Panc1 (cell line): ENCODE data around the gene AQP11. TPM values are rescaled to one million over a fixed set of nuclear protein-coding genes. Genes with fewer than 3 reads are reported as not detected.

Experiments used
- ATAC-seq: fragments of 200-7000 bp; cut with Tn5 transposase; 2 replicates; pipeline ENCODE4 v1.9.1; 2020; ENCODE audit warnings: mild to moderate bottlenecking, moderate library complexity
- BruUV-seq: library from RNA; stranded (reverse); fragments of 400-500 nt; replicated peaks from 2 replicates; lab custom pipeline; 2021; lab: Mats Ljungman, UMichigan
- CTCF ChIA-PET: fragments of 300-600 bp; sonication (Branson Sonifier 250); formaldehyde crosslinking; loops from one replicate; lab custom pipeline; 2022; ENCODE audit warnings: antibody characterized with exemption; lab: Charles Lee
- POLR2A ChIA-PET: fragments of 300-600 bp; sonication (Branson Sonifier 250); formaldehyde crosslinking; loops from one replicate; lab custom pipeline; 2022; ENCODE audit warnings: antibody characterized with exemption; lab: Charles Lee
- DNase-seq: peaks from one replicate; pipeline ENCODE4 v3.0.0-alpha.2; 2010; ENCODE audit warnings: low read depth, low spot score
- H3K27ac ChIP-seq: 2 replicates; pipeline ENCODE4 v1.5.1; 2011; ENCODE audit warnings: mild to moderate bottlenecking, low read length, inconsistent platforms
- H3K27me3 ChIP-seq: fragments of 200-500 bp; sonication (Bioruptor generic); 2 replicates; pipeline ENCODE4 v1.6.0; 2014; ENCODE audit warnings: low read length, inconsistent platforms; ENCODE audit not compliant: control insufficient read depth, insufficient read depth
- H3K36me3 ChIP-seq: fragments of 200-500 bp; sonication (Bioruptor generic); 2 replicates; pipeline ENCODE4 v1.5.1; 2014; ENCODE audit warnings: inconsistent platforms, mild to moderate bottlenecking, low read length, moderate library complexity; ENCODE audit not compliant: control insufficient read depth, insufficient read depth
- H3K4me1 ChIP-seq: 2 replicates; pipeline ENCODE4 v1.5.1; 2011; ENCODE audit warnings: inconsistent platforms, mild to moderate bottlenecking, low read length, moderate library complexity; ENCODE audit not compliant: control insufficient read depth, insufficient read depth
- H3K4me3 ChIP-seq, 2 experiments: 2 replicates each; pipeline ENCODE4 v1.5.1; 2011 to 2012; ENCODE audit warnings: low read depth in 2 of 2, low read length in 2 of 2, mild to moderate bottlenecking in 2 of 2, inconsistent platforms in 1 of 2, moderate library complexity in 1 of 2
- H3K9me3 ChIP-seq: fragments of 200-500 bp; sonication (Bioruptor generic); 2 replicates; pipeline ENCODE4 v1.5.1; 2014; ENCODE audit warnings: low read depth, mild to moderate bottlenecking, inconsistent platforms, low read length, moderate library complexity; ENCODE audit not compliant: control insufficient read depth, insufficient read depth
- POLR2AphosphoS5 ChIP-seq: IDR thresholded peaks from 2 replicates; pipeline ENCODE4 v1.6.1; 2012; ENCODE audit warnings: mild to moderate bottlenecking, low read depth, low read length, moderate library complexity
- SIN3A ChIP-seq: IDR thresholded peaks from 2 replicates; pipeline ENCODE4 v1.6.1; 2012; ENCODE audit warnings: low read depth, mild to moderate bottlenecking, low read length, moderate library complexity, borderline replicate concordance; ENCODE audit not compliant: insufficient read depth
- TCF7L2 ChIP-seq: IDR thresholded peaks from 2 replicates; pipeline ENCODE4 v1.6.1; 2011; ENCODE audit warnings: mild to moderate bottlenecking, low read depth, low read length, inconsistent platforms
- in situ Hi-C: cut with HindIII; loops from 2 replicates; pipeline ENCODE4 v1.10.0; 2016; ENCODE audit warnings: low sequenced_read_pairs, low pct_unique_long_range_greater_than_20kb
- intact Hi-C: fragments of 100-400 bp; cut with micrococcal nuclease; formaldehyde crosslinking; loops from one replicate; pipeline ENCODE4 v1.10.0; 2022; ENCODE audit not compliant: unreplicated experiment
- total RNA-seq: library from RNA; stranded (reverse); gene quantifications from one replicate; pipeline ENCODE4 v1.2.1, GENCODE V29; 2021; ENCODE audit not compliant: unreplicated experiment
- TF ChIP-seq, protein P1 (sequence below), 2 experiments: IDR thresholded peaks; 2 replicates each; pipeline ENCODE4 v1.6.1; 2011 to 2012; ENCODE audit warnings: low read depth in 2 of 2, control low read depth in 1 of 2, low read length in 1 of 2, mild to moderate bottlenecking in 1 of 2, moderate library complexity in 1 of 2; ENCODE audit not compliant: insufficient read depth in 1 of 2
- TF ChIP-seq, protein P2 (sequence below): fragments of 450-650 bp; IDR thresholded peaks from 2 replicates; pipeline ENCODE4 v1.5.1; 2017; ENCODE audit warnings: mild to moderate bottlenecking

Gene AQP11
- total RNA-seq, 1 experiment from 2014 or later = 2.3 TPM

DNA sequence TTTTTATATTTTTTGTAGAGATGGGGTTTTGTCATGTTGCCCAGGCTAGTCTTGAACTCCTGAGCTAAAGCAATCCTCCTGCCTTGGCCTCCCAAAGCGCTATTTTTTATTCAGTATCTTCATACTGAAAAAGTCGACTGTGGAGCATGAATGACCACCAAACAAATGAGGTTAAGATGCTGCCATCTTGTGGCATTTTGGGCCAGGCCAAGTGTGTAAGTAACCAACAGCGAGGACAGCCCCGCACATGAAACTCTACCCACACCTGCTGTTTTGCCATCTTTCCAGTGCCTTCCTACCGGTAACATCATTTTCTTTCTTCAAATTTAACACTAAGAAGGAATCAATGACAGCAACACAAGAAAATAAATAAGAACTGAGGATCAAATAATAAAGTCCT is 32.2 kb upstream of the AQP11 start:
- peak; percentile 22 for DNase-seq
- intact Hi-C loops = no loop called here

DNA sequence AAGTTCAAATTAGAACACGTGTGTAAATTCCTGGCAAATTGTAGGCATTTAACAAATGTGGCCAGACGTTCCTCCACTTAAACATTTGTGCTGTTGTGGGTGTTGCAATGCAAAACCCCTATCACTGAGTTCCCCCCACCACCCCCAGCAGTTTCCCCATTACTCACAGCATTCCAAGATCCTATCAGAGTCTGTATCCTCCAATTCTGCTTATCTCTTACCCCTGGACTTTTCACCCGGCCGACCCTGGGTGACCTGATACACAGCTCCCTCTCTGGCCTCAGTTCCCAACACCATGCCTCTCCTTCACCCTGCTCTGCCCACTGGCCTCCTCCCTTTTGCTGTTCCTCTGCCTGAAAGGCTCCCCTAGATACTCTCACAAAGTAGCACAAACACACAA is 31.4 kb upstream of the AQP11 start:
- ATAC-seq = peak; percentile 33; the same call in 1 of the 2 replicates
- no peak overlapping the region for H3K27ac ChIP-seq
- DNase-seq = no peak
- intact Hi-C loops = no loop called here
- H3K36me3 ChIP-seq = no peaks in the 10 kb centered on the region
- ChIA-PET CTCF (no interaction called here), POLR2A (interaction anchor here (0.7 kb wide), 1 partner anchor 32 kb away, joined by 3 read pairs; the partner anchor contains the start of gene AQP11)
- no peaks in the 10 kb centered on the region for H3K27me3 ChIP-seq
- BruUV-seq = no TSS peak
- H3K4me1 ChIP-seq = no peaks in the 10 kb centered on the region
- no peak for TF ChIP-seq POLR2AphosphoS5
- no peak for TF ChIP-seq TCF7L2
- no peak for TF ChIP-seq SIN3A
- TF ChIP-seq, protein P1, sequence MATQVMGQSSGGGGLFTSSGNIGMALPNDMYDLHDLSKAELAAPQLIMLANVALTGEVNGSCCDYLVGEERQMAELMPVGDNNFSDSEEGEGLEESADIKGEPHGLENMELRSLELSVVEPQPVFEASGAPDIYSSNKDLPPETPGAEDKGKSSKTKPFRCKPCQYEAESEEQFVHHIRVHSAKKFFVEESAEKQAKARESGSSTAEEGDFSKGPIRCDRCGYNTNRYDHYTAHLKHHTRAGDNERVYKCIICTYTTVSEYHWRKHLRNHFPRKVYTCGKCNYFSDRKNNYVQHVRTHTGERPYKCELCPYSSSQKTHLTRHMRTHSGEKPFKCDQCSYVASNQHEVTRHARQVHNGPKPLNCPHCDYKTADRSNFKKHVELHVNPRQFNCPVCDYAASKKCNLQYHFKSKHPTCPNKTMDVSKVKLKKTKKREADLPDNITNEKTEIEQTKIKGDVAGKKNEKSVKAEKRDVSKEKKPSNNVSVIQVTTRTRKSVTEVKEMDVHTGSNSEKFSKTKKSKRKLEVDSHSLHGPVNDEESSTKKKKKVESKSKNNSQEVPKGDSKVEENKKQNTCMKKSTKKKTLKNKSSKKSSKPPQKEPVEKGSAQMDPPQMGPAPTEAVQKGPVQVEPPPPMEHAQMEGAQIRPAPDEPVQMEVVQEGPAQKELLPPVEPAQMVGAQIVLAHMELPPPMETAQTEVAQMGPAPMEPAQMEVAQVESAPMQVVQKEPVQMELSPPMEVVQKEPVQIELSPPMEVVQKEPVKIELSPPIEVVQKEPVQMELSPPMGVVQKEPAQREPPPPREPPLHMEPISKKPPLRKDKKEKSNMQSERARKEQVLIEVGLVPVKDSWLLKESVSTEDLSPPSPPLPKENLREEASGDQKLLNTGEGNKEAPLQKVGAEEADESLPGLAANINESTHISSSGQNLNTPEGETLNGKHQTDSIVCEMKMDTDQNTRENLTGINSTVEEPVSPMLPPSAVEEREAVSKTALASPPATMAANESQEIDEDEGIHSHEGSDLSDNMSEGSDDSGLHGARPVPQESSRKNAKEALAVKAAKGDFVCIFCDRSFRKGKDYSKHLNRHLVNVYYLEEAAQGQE (IDR thresholded peaks at IDR 0.05; ENCODE audit: insufficient read depth in 1 of 2, low read depth in 2 of 2, low read length in 1 of 2) = no peak
- TF ChIP-seq, protein P2, sequence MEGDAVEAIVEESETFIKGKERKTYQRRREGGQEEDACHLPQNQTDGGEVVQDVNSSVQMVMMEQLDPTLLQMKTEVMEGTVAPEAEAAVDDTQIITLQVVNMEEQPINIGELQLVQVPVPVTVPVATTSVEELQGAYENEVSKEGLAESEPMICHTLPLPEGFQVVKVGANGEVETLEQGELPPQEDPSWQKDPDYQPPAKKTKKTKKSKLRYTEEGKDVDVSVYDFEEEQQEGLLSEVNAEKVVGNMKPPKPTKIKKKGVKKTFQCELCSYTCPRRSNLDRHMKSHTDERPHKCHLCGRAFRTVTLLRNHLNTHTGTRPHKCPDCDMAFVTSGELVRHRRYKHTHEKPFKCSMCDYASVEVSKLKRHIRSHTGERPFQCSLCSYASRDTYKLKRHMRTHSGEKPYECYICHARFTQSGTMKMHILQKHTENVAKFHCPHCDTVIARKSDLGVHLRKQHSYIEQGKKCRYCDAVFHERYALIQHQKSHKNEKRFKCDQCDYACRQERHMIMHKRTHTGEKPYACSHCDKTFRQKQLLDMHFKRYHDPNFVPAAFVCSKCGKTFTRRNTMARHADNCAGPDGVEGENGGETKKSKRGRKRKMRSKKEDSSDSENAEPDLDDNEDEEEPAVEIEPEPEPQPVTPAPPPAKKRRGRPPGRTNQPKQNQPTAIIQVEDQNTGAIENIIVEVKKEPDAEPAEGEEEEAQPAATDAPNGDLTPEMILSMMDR = no peak
- no peak overlapping the region for H3K4me3 ChIP-seq
- peaks cover 8% of the 10 kb centered on the region; the same call in 1 of the 2 replicates for H3K9me3 ChIP-seq
- in situ Hi-C loops = no loop called here

More for the DNA sequence above, 32.2 kb upstream of the AQP11 start:
- Histone ChIP-seq H3K27ac (no peak overlapping the region), H3K4me3 (no peak overlapping the region), H3K36me3 (no peaks in the 10 kb centered on the region), H3K27me3 (no peaks in the 10 kb centered on the region), H3K4me1 (no peaks in the 10 kb centered on the region), H3K9me3 (peaks cover 8% of the 10 kb centered on the region; the same call in 1 of the 2 replicates)
- ChIA-PET POLR2A (no interaction called here), CTCF (interaction anchor here (1.0 to 1.2 kb wide), 2 partner anchors 9 to 430 kb away, joined by 3 to 6 read pairs; no protein-coding TSS in a partner anchor)
- TF ChIP-seq POLR2AphosphoS5 = no peak
- TF ChIP-seq, protein P2 = peak; percentile 83
- TF ChIP-seq, protein P1 (IDR thresholded peaks at IDR 0.05; ENCODE audit: insufficient read depth in 1 of 2, low read depth in 2 of 2, low read length in 1 of 2) = no peak
- peak; percentile 85 for ATAC-seq
- in situ Hi-C loops = no loop called here
- BruUV-seq = no TSS peak
